ENCODE results near the gene ZNF175.
A peak's percentile ranks its signal among the peaks of the same experiment; 100 is the strongest.

ZNF175 gene

GRCh38 chr19:51592521-51592920 is 21.4 kb downstream of the ZNF175 start:
- H3K4me3 ChIP-seq (ENCODE audit: low read depth in 1 of 2, low read length in 1 of 2) = no peak overlapping the region
- no peak overlapping the region for H3K27ac ChIP-seq
- no peak for TF ChIP-seq CTCF (IDR thresholded peaks at IDR 0.05)
- no peaks in the 10 kb centered on the region for H3K27me3 ChIP-seq
- H3K36me3 ChIP-seq = no peaks in the 10 kb centered on the region
- peaks cover 14 to 27% of the 10 kb centered on the region in 2 experiments for H3K4me1 ChIP-seq (ENCODE audit: control insufficient read depth in 1 of 2, insufficient read depth in 1 of 2, low read depth in 1 of 2, low read length in 1 of 2)
- no peaks in the 10 kb centered on the region for H3K9me3 ChIP-seq

GRCh38 chr19:51593138-51593890 is 22.2 kb downstream of the ZNF175 start:
- Histone ChIP-seq H3K27ac (peak overlapping the region; percentile 49), H3K27me3 (no peaks in the 10 kb centered on the region)
- no peak for TF ChIP-seq CTCF (IDR thresholded peaks at IDR 0.05)

GRCh38 chr19:51593969-51594773 is 23.1 kb downstream of the ZNF175 start:
- H3K4me3 ChIP-seq (ENCODE audit: low read depth in 1 of 2, low read length in 1 of 2) = peak overlapping the region; percentile 59 to 74
- peak overlapping the region; percentile 49 for H3K27ac ChIP-seq
- no peak for TF ChIP-seq CTCF (IDR thresholded peaks at IDR 0.05)
- H3K9me3 ChIP-seq = no peaks in the 10 kb centered on the region
- peaks cover 7% of the 10 kb centered on the region for H3K27me3 ChIP-seq
- peaks cover 14 to 27% of the 10 kb centered on the region in 2 experiments for H3K4me1 ChIP-seq (ENCODE audit: control insufficient read depth in 1 of 2, insufficient read depth in 1 of 2, low read depth in 1 of 2, low read length in 1 of 2)
- no peaks in the 10 kb centered on the region for H3K36me3 ChIP-seq

More at GRCh38 chr19:51593138-51593890, 22.2 kb downstream of the ZNF175 start:
- peak overlapping the region; percentile 59 to 74 for H3K4me3 ChIP-seq (ENCODE audit: low read depth in 1 of 2, low read length in 1 of 2)
- no peaks in the 10 kb centered on the region for H3K9me3 ChIP-seq
- H3K4me1 ChIP-seq (ENCODE audit: control insufficient read depth in 1 of 2, insufficient read depth in 1 of 2, low read depth in 1 of 2, low read length in 1 of 2) = peaks cover 14 to 27% of the 10 kb centered on the region in 2 experiments
- H3K36me3 ChIP-seq = no peaks in the 10 kb centered on the region

- H3K4me1 ChIP-seq (ENCODE audit: control insufficient read depth in 1 of 2, insufficient read depth in 1 of 2, low read depth in 1 of 2, low read length in 1 of 2) = peaks cover 14 to 27% of the 10 kb centered on the region in 2 experiments
- peak overlapping the region; percentile 49 for H3K27ac ChIP-seq
- TF ChIP-seq CTCF (IDR thresholded peaks at IDR 0.05) = no peak
- peaks cover 13% of the 10 kb centered on the region for H3K27me3 ChIP-seq
- H3K9me3 ChIP-seq = no peaks in the 10 kb centered on the region
- H3K36me3 ChIP-seq = no peaks in the 10 kb centered on the region
- peak overlapping the region; percentile 59 to 74 for H3K4me3 ChIP-seq (ENCODE audit: low read depth in 1 of 2, low read length in 1 of 2)
Observed at GRCh38 chr19:51594774-51595109, 23.7 kb downstream of the ZNF175 start.

- H3K4me3 ChIP-seq (ENCODE audit: low read depth in 1 of 2, low read length in 1 of 2) = peak overlapping the region in 1 of 2 experiments; percentile 74
- no peak for TF ChIP-seq CTCF (IDR thresholded peaks at IDR 0.05)
- peak overlapping the region; percentile 56 for H3K27ac ChIP-seq
Observed at GRCh38 chr19:51595190-51596175, 24.4 kb downstream of the ZNF175 start.

More at GRCh38 chr19:51595190-51596175, 24.4 kb downstream of the ZNF175 start:
- Histone ChIP-seq H3K4me1 (ENCODE audit: control insufficient read depth in 1 of 2, insufficient read depth in 1 of 2, low read depth in 1 of 2, low read length in 1 of 2) (peaks cover 14 to 27% of the 10 kb centered on the region in 2 experiments), H3K9me3 (no peaks in the 10 kb centered on the region), H3K36me3 (no peaks in the 10 kb centered on the region), H3K27me3 (peaks cover 20% of the 10 kb centered on the region)
